ENCODE data around the gene CIP2A. TPM values are rescaled to one million over a fixed set of nuclear protein-coding genes. Genes with fewer than 3 reads are reported as not detected.

The CIP2A gene
- total RNA-seq, 1 donor from 2014 or later, result 5.6 TPM

DNA sequence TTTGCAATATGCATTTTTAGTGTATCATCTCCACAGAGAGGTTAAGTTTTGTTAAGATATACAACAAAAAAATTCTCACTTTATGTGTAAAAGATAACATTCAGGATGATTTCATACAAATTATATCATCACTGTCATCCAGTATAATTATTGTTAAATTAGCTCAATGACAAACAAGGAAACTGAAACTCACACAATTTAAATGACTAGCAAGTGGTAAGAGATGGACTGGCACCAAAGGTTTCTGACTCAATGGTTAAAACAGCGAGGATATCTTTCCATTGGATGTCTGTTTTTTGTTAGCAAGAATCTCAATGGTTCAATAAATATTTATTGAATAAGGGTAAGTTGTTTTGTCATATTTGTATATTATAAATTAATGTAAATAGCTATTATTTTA, 22.6 kb downstream of the CIP2A start:
- DNase-seq (ENCODE audit: low spot score), result no peak
- intact Hi-C loops (cut with DNase I), result no loop called here
- no peak for ATAC-seq

DNA sequence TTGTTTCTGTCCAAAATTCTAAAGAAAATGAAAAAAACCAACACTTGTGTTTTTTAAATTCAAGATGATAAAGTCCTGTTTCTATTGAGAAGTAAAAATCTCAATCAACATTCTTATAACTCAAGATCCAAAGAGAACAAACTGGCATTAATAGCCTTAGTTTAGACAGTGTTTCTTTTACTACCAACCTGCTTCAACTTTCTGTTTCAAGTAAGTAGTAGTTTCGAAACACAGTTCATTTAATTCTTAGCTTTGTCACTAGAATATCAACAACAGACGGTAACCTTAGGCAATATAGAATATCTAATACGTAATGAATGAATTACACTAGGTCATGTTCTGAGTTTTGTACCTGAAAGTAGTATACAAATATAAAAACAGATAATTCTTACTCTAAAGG, 23.7 kb downstream of the CIP2A start:
- intact Hi-C loops (cut with DNase I), result no loop called here
- no peak for DNase-seq (ENCODE audit: low spot score)
- ATAC-seq, result no peak

DNA sequence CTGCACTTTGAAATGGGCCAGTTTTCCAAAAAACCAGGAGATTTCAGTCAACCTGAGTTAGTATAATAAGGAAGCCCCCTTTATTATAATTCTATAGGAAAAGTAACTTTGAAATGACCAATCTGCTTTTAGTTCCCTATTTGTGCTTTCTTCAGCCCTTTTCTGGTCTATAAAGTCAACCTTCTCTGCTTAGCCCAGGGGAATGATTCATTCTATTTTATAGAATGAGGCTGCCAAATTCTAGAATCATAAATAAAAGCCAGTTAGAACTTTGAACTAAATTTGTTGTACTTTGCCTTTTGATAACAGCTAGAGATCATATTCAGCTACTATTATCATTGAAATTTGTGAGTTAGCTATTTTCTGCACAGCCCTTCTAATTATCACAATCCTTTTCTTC, 24.7 kb downstream of the CIP2A start:
- ATAC-seq (no peak), DNase-seq (ENCODE audit: low spot score) (no peak)
- intact Hi-C loops (cut with DNase I), result no loop called here

DNA sequence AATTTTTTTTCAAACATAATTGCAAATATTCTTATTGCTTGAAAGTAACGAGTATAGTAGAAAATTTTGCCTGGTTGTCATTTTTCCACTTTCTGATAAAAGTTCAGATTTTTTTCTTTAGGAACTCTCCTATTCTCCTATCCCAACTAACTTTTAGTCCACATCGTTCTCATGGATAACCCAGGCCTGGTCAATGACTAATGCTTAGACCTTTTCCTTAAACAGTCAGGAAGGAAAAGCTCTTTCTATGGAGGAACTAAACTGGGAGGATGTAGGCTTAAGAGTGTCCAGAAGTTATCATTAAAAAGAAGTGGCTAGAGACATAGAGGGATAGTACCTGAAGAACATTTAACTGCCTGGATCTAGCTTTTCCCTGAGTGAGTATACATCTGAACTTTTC, 26.7 kb downstream of the CIP2A start:
- intact Hi-C loops (cut with DNase I), result no loop called here
- DNase-seq (ENCODE audit: low spot score) (no peak), ATAC-seq (no peak)

DNA sequence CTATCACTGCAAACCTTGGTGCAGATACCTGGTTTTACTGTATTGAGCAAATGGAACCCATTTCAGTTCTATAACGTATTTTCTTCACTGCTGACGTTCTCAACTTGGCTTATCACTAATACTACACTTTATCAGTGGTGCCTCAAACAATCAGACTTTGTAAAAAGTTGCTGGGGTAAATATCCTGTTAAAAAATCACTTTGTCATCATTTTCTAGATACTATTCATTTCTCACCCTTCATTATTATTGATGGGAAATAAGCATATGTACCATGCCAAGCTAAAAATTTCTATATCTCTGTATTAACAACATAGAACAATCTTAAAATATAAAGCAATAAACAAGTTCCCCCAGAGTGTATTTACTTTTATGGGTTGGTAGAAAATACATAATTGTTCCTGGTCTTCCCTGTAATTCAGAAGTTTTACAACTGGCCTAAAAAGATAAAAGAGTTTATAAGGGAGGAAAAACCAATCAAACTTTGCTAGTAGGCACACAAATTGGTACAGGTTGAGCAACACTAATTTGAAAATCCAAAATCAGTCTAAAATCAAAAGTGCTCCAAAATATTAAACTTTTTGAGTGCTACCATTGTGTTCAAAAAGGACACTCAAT, 33.2 kb downstream of the CIP2A start:
- intact Hi-C loops (cut with DNase I), result no loop called here
- no peak for ATAC-seq

DNA sequence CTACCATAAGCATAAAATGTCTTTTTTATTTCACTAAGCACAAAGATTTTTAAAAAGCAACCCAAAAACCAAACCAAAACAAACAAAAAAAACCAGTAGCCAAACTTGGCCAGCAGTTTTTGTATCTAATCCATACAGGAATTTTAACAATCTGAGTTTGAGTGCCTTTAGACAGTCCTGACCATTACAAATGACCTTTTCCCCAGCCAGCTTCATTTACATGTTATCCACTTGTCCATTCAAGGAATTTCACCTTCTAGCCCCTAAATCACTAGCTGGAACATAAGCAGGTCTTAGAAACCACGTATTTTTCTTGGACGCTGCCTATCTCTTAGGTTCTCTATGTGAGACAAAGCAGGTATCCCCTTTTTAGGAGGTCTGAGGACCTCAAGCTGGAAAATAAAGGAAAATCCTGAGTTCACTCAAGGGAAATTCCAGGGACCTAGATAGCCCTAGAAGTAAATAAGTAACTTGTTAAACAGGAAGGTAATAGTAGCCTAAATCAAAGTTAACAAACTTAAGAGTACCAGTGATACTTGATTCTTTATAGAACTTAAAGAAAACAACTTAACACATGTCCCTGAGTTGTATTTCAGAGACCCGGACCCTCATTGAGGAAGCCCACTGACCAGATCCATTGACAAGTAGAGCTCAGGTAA, 34.2 kb downstream of the CIP2A start:
- DNase-seq (ENCODE audit: low spot score) (no peak), ATAC-seq (no peak)
- intact Hi-C loops (cut with DNase I), result no loop called here

More for the DNA sequence above, 33.2 kb downstream of the CIP2A start:
- no peak for DNase-seq (ENCODE audit: low spot score)

GRCh38 chr3:108554229-108554628, 35.0 kb downstream of the CIP2A start:
- ATAC-seq, result no peak
- DNase-seq (ENCODE audit: low spot score), result no peak
- intact Hi-C loops (cut with DNase I), result no loop called here

- peak; percentile 58 for ATAC-seq
- DNase-seq (ENCODE audit: low spot score), result no peak
- intact Hi-C loops (cut with DNase I), result loop anchor here (2.0 kb wide), 1 partner anchor 62 kb away; no protein-coding TSS in a partner anchor
Measured at GRCh38 chr3:108552267-108553159, 36.7 kb downstream of the CIP2A start.

GRCh38 chr3:108548886-108549285, 40.4 kb downstream of the CIP2A start:
- intact Hi-C loops (cut with DNase I), result no loop called here
- DNase-seq (ENCODE audit: low spot score) (no peak), ATAC-seq (no peak)

- DNase-seq (ENCODE audit: low spot score) (no peak), ATAC-seq (no peak)
- intact Hi-C loops (cut with DNase I), result no loop called here
Measured at GRCh38 chr3:108548304-108548703, 40.9 kb downstream of the CIP2A start.

- DNase-seq (ENCODE audit: low spot score) (no peak), ATAC-seq (no peak)
- intact Hi-C loops (cut with DNase I), result no loop called here
Measured at GRCh38 chr3:108546692-108547091, 42.5 kb downstream of the CIP2A start.

DNA sequence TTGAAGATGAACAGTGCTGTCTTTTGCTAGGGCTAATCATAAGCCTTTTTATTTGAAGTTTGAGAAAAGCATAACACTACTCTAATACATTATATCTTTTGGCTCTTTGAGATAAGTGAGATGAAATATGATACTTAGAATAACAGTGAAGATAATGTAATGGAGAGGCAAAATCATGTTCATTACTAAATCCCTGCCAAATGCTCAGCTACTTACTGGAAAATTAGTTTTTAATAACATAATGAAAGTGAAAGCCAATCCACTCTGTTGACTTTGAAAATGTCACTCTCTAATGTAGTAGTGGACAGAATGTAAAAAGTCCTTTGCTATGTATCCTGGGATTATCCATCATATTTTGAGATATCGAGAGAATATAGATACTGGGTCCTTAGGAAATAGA, 43.0 kb downstream of the CIP2A start:
- ATAC-seq (no peak), DNase-seq (ENCODE audit: low spot score) (no peak)
- intact Hi-C loops (cut with DNase I), result no loop called here

GRCh38 chr3:108538083-108538482, 51.2 kb downstream of the CIP2A start:
- DNase-seq (ENCODE audit: low spot score) (no peak), ATAC-seq (no peak)
- intact Hi-C loops (cut with DNase I), result no loop called here

- ATAC-seq (peak; percentile 66), DNase-seq (ENCODE audit: low spot score) (no peak)
- intact Hi-C loops (cut with DNase I), result no loop called here
Measured at GRCh38 chr3:108528459-108529252, 60.6 kb downstream of the CIP2A start.

DNA sequence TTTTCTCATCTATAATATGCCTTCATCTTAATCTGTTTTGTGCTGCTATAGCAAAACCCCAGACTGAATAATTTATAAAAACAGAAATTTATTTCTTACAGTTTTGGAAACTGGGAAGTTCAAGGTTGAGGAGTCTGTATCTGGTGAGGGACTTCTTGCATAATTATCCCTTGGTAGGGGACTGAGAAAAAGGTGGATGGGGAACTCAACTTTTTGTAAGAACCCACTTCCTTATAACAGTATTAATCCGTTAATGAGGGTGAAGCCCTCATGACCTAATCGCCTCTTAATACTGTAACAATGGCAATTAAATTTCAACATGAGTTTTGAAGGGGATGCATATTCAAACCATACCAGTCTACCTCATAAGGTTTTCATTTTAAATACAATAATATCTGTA, 61.4 kb downstream of the CIP2A start:
- intact Hi-C loops (cut with DNase I), result no loop called here
- no peak for ATAC-seq
- DNase-seq (ENCODE audit: low spot score), result no peak

DNA sequence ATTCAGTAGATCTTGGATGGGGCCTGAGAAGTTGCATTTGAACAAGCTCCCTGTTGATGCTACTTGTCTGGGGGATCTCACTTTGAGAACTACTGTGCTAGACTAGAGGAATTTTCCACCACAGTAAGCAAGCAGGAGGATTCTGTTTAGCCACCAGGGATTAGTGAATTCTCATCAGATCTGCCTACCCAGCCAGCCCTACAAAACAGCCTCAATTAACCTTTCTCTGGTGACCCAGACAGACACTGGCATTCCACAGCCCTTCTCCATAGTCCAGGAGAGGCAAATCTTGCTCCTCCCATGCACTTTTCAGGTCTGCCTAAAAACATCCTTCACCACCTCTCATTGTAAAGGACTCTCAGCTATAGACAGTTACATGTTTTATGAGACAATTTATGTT, 62.1 kb downstream of the CIP2A start:
- DNase-seq (ENCODE audit: low spot score) (no peak), ATAC-seq (no peak)
- intact Hi-C loops (cut with DNase I), result no loop called here

GRCh38 chr3:108525971-108526370, 63.3 kb downstream of the CIP2A start:
- no peak for ATAC-seq
- intact Hi-C loops (cut with DNase I), result no loop called here
- DNase-seq (ENCODE audit: low spot score), result no peak

DNA sequence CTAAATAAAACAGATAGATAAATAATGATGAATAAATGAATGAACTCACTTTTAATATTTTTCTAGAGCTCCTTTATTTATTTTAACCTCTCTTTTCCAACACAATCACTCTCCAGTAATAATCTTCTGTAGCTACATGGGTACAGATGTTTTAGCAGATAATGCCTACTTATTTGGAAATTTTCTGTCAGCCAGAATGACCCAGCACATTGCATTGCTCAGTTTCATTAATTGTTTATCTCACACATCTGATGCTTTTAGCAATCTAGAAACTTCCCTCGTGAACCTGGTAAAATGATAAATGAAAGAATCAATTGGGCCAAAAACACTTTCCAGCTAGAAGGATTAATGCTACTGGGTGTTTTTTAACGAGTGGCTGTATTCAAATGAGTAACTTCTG, 64.0 kb downstream of the CIP2A start:
- ATAC-seq (no peak), DNase-seq (ENCODE audit: low spot score) (no peak)
- intact Hi-C loops (cut with DNase I), result no loop called here

DNA sequence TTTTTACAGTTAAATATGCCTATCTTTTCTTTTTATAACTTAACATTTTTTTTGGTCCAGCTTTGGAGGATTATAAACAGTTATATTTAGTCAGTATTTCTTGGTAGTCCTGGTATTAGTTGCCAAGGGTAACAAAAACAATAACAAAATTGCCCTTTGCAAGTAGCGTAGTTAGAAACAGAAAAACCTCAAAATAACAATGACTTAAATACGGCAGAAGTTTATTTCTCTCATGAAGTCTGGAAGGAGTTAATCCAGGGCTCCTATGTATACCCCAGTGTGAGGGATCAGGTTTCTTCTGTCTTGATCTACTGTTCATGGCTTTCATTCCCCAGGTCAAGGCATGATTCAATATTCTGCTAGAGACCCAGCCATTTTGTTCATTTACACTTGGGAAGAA, 64.7 kb downstream of the CIP2A start:
- intact Hi-C loops (cut with DNase I), result no loop called here
- ATAC-seq, result no peak
- DNase-seq (ENCODE audit: low spot score), result no peak
